GM19351 (cell line): ENCODE data around the gene KCNS1.
"Not testable (repeated sequence)": the region's sequence is repeated elsewhere in the genome, so short reads cannot be mapped to it uniquely, and the experiment has no call there.

ENCODE experiments used
- ATAC-seq: cut with Tn5 transposase; IDR thresholded peaks from one replicate; pipeline ENCODE4 v1.9.1; 2021; ENCODE audit warnings: mild to moderate bottlenecking, moderate library complexity; ENCODE audit not compliant: unreplicated experiment

KCNS1 gene

GRCh38 chr20:45082468-45082867 lies 18.5 kb downstream of the KCNS1 start:
- ATAC-seq = no peak

- no peak for ATAC-seq
These were observed 19.9 kb downstream of the KCNS1 start for GRCh38 chr20:45080867-45081624.

GRCh38 chr20:45077559-45077958 lies 23.4 kb downstream of the KCNS1 start:
- no peak for ATAC-seq

GRCh38 chr20:45073221-45073620 lies 27.7 kb downstream of the KCNS1 start:
- ATAC-seq = no peak

- no peak for ATAC-seq
These were observed 28.9 kb downstream of the KCNS1 start for GRCh38 chr20:45072066-45072465.

- ATAC-seq = no peak
These were observed 29.8 kb downstream of the KCNS1 start for GRCh38 chr20:45070932-45071632.

GRCh38 chr20:45069261-45069660 lies 31.7 kb downstream of the KCNS1 start:
- no peak for ATAC-seq

GRCh38 chr20:45067558-45067957 lies 33.4 kb downstream of the KCNS1 start:
- no peak for ATAC-seq

- ATAC-seq = no peak
These were observed 33.8 kb downstream of the KCNS1 start for GRCh38 chr20:45067087-45067486.

GRCh38 chr20:45066372-45066771 lies 34.6 kb downstream of the KCNS1 start:
- no peak for ATAC-seq

GRCh38 chr20:45064812-45065211 lies 36.1 kb downstream of the KCNS1 start:
- no peak for ATAC-seq

GRCh38 chr20:45063107-45063506 lies 37.8 kb downstream of the KCNS1 start:
- not testable (repeated sequence) for ATAC-seq

GRCh38 chr20:45061244-45061643 lies 39.7 kb downstream of the KCNS1 start:
- ATAC-seq = no peak

- ATAC-seq = no peak
These were observed 40.6 kb downstream of the KCNS1 start for GRCh38 chr20:45060294-45060693.

- no peak for ATAC-seq
These were observed 41.8 kb downstream of the KCNS1 start for GRCh38 chr20:45059022-45059728.

GRCh38 chr20:45058168-45058850 lies 42.6 kb downstream of the KCNS1 start:
- ATAC-seq = no peak

GRCh38 chr20:45056473-45057173 lies 44.3 kb downstream of the KCNS1 start:
- ATAC-seq = no peak

- ATAC-seq = no peak
These were observed 45.9 kb downstream of the KCNS1 start for GRCh38 chr20:45055056-45055455.

- ATAC-seq = no peak
These were observed 47.2 kb downstream of the KCNS1 start for GRCh38 chr20:45053430-45054351.
